ENCODE data around the gene PCYT1B.

Gene PCYT1B

DNA sequence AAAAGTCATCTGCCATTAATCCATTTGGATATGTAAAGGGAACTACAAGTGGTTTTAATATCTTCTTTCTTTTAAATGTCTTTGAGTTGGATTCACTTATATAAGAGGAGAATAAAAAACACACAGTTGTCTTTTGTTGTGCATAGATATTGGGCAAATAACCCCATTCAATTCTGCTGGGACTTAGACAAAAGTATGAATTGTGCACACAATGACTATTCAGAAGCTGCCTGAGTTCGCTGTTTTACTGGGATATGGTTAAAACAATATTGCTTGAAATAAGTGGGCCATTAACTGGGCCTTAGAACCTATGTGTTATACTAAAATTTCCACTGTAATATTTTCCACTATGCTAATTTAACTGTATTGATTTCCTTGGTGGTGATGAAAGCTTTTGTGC is 71.7 kb downstream of the PCYT1B start:
- no peaks in the 10 kb centered on the region for H3K4me1 ChIP-seq (ENCODE audit: insufficient read depth, low read length, poor library complexity, severe bottlenecking)
- no peak overlapping the region for H3K9ac ChIP-seq (ENCODE audit: low read depth, low read length, poor library complexity, severe bottlenecking)
- H3K79me2 ChIP-seq (ENCODE audit: insufficient read depth, low read length), result no peaks in the 10 kb centered on the region
- H3K4me3 ChIP-seq (ENCODE audit: low read length, poor library complexity, severe bottlenecking), result no peak overlapping the region
- H3K9me3 ChIP-seq (ENCODE audit: insufficient read depth, low read depth, low read length), result no peaks in the 10 kb centered on the region
- no peaks in the 10 kb centered on the region for H4K20me1 ChIP-seq (ENCODE audit: insufficient read depth, low read length, poor library complexity, severe bottlenecking)
- H3K4me2 ChIP-seq (ENCODE audit: low read depth, low read length, poor library complexity, severe bottlenecking), result no peak overlapping the region
- H2AFZ ChIP-seq (ENCODE audit: low read length), result no peak overlapping the region
- H3F3A ChIP-seq (ENCODE audit: low read depth), result no peaks in the 10 kb centered on the region
- H3K36me3 ChIP-seq (ENCODE audit: insufficient read depth, low read length), result peaks cover 66% of the 10 kb centered on the region; the same call in 1 of the 2 replicates
- H3K9me2 ChIP-seq (replicated peaks; ENCODE audit: low read depth, low read length), result no peaks in the 10 kb centered on the region
- TF ChIP-seq, protein P1, sequence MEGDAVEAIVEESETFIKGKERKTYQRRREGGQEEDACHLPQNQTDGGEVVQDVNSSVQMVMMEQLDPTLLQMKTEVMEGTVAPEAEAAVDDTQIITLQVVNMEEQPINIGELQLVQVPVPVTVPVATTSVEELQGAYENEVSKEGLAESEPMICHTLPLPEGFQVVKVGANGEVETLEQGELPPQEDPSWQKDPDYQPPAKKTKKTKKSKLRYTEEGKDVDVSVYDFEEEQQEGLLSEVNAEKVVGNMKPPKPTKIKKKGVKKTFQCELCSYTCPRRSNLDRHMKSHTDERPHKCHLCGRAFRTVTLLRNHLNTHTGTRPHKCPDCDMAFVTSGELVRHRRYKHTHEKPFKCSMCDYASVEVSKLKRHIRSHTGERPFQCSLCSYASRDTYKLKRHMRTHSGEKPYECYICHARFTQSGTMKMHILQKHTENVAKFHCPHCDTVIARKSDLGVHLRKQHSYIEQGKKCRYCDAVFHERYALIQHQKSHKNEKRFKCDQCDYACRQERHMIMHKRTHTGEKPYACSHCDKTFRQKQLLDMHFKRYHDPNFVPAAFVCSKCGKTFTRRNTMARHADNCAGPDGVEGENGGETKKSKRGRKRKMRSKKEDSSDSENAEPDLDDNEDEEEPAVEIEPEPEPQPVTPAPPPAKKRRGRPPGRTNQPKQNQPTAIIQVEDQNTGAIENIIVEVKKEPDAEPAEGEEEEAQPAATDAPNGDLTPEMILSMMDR (conservative IDR thresholded peaks at IDR 0.05; ENCODE audit: low read length), result no peak
- no peak for TF ChIP-seq EZH2phosphoT487 (IDR thresholded peaks at IDR 0.05; ENCODE audit: borderline replicate concordance)
- no peaks in the 10 kb centered on the region for H3K27me3 ChIP-seq (ENCODE audit: insufficient read depth, low read length, poor library complexity, severe bottlenecking)

GRCh38 chrX:24574743-24575142 is 72.4 kb downstream of the PCYT1B start:
- no peak overlapping the region for H3K4me3 ChIP-seq (ENCODE audit: low read length, poor library complexity, severe bottlenecking)
- H4K20me1 ChIP-seq (ENCODE audit: insufficient read depth, low read length, poor library complexity, severe bottlenecking), result no peaks in the 10 kb centered on the region
- H3K9me3 ChIP-seq (ENCODE audit: insufficient read depth, low read depth, low read length), result no peaks in the 10 kb centered on the region
- H3K9me2 ChIP-seq (replicated peaks; ENCODE audit: low read depth, low read length), result no peaks in the 10 kb centered on the region
- H3K4me2 ChIP-seq (ENCODE audit: low read depth, low read length, poor library complexity, severe bottlenecking), result no peak overlapping the region
- H3F3A ChIP-seq (ENCODE audit: low read depth), result no peaks in the 10 kb centered on the region
- no peak overlapping the region for H2AFZ ChIP-seq (ENCODE audit: low read length)
- no peak overlapping the region for H3K9ac ChIP-seq (ENCODE audit: low read depth, low read length, poor library complexity, severe bottlenecking)
- no peaks in the 10 kb centered on the region for H3K79me2 ChIP-seq (ENCODE audit: insufficient read depth, low read length)
- no peak for TF ChIP-seq EZH2phosphoT487 (IDR thresholded peaks at IDR 0.05; ENCODE audit: borderline replicate concordance)
- TF ChIP-seq, protein P1 (conservative IDR thresholded peaks at IDR 0.05; ENCODE audit: low read length), result no peak
- peaks cover 60% of the 10 kb centered on the region; the same call in 1 of the 2 replicates for H3K36me3 ChIP-seq (ENCODE audit: insufficient read depth, low read length)
- no peaks in the 10 kb centered on the region for H3K4me1 ChIP-seq (ENCODE audit: insufficient read depth, low read length, poor library complexity, severe bottlenecking)
- H3K27me3 ChIP-seq (ENCODE audit: insufficient read depth, low read length, poor library complexity, severe bottlenecking), result no peaks in the 10 kb centered on the region

- Histone ChIP-seq H3K4me1 (ENCODE audit: insufficient read depth, low read length, poor library complexity, severe bottlenecking) (no peaks in the 10 kb centered on the region), H4K20me1 (ENCODE audit: insufficient read depth, low read length, poor library complexity, severe bottlenecking) (no peaks in the 10 kb centered on the region), H3K9me2 (replicated peaks; ENCODE audit: low read depth, low read length) (no peaks in the 10 kb centered on the region), H3F3A (ENCODE audit: low read depth) (no peaks in the 10 kb centered on the region), H3K27me3 (ENCODE audit: insufficient read depth, low read length, poor library complexity, severe bottlenecking) (no peaks in the 10 kb centered on the region), H3K4me2 (ENCODE audit: low read depth, low read length, poor library complexity, severe bottlenecking) (no peak overlapping the region), H3K9me3 (ENCODE audit: insufficient read depth, low read depth, low read length) (no peaks in the 10 kb centered on the region), H3K36me3 (ENCODE audit: insufficient read depth, low read length) (peaks cover 18% of the 10 kb centered on the region; the same call in 1 of the 2 replicates), H3K9ac (ENCODE audit: low read depth, low read length, poor library complexity, severe bottlenecking) (no peak overlapping the region), H3K4me3 (ENCODE audit: low read length, poor library complexity, severe bottlenecking) (no peak overlapping the region), H3K79me2 (ENCODE audit: insufficient read depth, low read length) (no peaks in the 10 kb centered on the region), H2AFZ (ENCODE audit: low read length) (no peak overlapping the region)
- TF ChIP-seq, protein P1 (conservative IDR thresholded peaks at IDR 0.05; ENCODE audit: low read length), result no peak
- TF ChIP-seq EZH2phosphoT487 (IDR thresholded peaks at IDR 0.05; ENCODE audit: borderline replicate concordance), result no peak
These were observed 80.0 kb downstream of the PCYT1B start for GRCh38 chrX:24567169-24567568.

Measured in Loucy (cell line).